Measurements from ENCODE around the gene SNX27.

The SNX27 gene

GRCh38 chr1:151611832-151612500 lies at the start of gene SNX27:
TSS of gene SNX27 (plus strand) at chr1:151612050. CDS start at chr1:151612202, 152 bp downstream.
- in situ Hi-C loops (cut with HindIII; ENCODE audit: low sequenced_read_pairs) = no loop called here

DNA sequence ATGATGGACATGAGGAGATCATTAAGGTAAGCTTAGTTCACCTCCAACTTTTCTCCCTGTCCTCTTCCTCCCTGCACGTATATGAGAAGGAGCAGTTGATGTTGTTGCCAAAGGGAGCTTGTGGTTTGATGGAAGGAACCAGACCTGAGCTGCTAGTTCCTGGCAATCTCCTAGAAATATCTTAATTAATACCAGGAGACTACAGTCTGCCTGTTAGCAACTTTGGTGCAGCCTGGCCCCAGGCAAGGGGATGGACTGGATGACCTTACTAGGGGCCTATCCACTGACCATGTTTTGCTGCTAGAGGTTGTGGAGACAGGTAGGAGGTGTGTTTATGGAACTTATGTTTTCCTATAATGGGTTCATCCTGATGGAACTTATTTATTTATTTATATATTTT lies 49.2 kb upstream of the SNX27 start:
- in situ Hi-C loops (cut with HindIII; ENCODE audit: low sequenced_read_pairs) = no loop called here

DNA sequence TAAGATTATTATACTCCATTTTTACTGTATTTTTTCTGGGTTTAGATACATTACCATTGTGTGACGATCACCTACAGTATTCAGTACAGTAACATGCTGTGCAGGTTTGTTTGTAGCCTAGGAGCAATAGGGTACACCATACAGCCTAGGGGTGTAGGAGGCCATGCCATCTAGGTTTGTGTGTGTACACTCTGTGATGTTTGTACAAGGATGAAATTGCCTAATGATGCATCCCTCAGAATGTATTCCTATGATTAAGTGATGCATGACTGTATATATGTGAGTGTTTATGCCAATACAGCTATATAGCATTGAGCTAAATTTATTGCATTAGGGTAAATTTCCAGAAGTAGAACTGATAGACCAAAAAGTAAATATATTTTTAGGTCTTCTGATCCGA lies 48.5 kb upstream of the SNX27 start:
- in situ Hi-C loops (cut with HindIII; ENCODE audit: low sequenced_read_pairs) = no loop called here

GRCh38 chr1:151565502-151566189 lies 46.2 kb upstream of the SNX27 start:
- in situ Hi-C loops (cut with HindIII; ENCODE audit: low sequenced_read_pairs) = no loop called here

DNA sequence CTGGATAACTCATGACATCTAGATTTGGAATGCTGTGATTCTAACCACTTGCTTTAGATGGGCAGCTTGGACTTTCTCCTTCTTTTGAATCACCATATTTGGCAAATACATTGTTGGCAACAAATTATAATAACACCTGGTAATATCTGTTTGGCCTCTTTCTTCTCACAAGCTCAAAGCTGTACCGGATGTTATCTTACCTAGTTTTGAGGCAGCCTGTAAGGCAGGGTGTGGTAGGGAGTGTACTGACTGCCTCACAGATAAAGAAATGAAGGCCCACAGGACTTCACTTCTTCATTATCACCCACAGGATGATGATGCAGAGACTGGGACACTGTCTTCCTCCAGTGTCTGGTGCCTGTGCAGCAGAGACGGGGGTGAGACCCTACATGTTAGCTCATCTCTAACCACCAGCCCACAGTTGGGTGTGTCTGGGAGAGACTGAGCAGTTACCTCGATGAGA lies 43.2 kb upstream of the SNX27 start:
- in situ Hi-C loops (cut with HindIII; ENCODE audit: low sequenced_read_pairs) = no loop called here

DNA sequence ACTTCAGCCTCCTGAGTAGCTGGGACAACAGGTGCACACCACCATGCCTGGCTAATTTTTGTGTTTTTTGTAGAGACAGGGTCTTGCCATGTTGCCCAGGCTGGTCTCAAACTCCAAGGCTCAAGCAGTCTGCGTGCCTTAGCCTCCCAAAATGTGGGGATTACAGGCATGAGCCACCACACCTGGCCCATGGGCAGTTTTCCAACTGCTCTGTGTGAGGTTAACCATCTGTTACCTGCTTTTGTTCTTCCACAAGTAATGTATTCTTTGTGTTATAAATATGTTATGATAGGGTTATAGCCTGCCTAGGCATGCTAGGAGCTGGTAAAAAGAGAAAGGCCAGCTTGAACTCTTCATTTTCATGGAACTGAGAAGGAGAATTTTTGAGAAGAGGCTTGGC lies 41.0 kb upstream of the SNX27 start:
- in situ Hi-C loops (cut with HindIII; ENCODE audit: low sequenced_read_pairs) = no loop called here

DNA sequence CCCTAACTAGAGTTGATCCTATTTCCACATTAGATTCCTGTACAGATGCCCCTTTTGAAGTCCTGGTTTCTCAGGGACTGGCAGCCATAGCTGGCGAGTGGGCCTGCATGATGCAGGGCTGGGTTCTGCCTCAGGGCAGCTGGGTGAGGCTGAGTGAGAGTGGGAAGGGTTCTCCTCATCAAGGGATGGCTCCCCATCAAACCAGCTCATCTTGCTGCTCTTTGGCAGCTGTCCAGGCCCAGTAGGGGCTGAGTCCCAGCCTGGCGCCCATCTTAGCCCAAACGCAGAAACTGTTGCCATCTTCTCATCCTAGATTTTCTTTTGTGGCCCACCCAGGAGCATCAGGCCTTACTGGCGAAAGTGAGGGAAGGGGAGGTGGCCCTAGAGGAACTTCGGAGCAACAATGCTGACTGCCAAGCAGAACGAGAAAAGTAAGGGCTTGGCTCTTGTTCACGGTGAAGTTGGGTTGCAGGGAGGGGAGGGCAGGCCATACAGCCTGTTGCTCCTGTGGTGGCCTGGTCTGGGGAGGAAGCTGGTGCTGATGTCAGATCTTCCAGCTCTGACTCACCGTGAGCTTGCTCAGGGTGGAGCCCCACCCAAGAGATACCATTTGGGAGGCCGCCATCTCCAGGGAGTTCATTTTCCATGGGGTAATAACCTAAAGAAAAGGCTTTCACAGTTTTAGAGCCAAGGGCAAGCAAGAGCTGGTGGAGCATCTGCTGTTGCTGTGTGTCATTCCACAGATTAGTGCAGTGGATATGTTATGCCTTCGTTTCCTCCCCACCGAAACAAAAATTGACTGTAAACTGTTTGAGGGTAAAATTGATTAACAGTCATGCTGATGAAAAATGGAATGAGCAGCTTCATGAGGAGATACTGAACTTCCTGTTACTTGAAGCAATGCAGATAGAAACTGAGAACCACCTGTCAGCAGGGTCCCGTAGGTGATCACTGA lies 37.0 kb upstream of the SNX27 start:
- in situ Hi-C loops (cut with HindIII; ENCODE audit: low sequenced_read_pairs) = no loop called here

DNA sequence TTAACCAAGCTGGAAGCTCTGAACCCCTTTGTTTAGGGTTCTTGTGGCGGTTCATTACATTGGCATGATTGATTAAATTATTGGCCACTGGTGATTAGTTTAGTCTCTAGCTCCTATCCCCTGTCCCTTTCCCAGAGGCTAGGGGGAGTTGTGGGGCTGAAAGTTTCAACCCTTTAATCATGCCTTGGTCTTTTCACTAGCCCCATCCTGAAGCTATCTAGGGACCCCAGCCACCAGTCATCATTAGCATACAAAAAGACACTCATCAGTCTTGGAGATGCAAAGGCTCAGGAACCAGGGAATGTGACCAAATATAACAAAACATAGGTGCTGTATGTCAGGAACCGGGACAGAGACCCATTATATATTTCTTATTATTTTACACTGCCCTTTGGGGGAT lies 34.7 kb upstream of the SNX27 start:
- in situ Hi-C loops (cut with HindIII; ENCODE audit: low sequenced_read_pairs) = no loop called here

GRCh38 chr1:151578941-151579340 lies 32.9 kb upstream of the SNX27 start:
- in situ Hi-C loops (cut with HindIII; ENCODE audit: low sequenced_read_pairs) = no loop called here

DNA sequence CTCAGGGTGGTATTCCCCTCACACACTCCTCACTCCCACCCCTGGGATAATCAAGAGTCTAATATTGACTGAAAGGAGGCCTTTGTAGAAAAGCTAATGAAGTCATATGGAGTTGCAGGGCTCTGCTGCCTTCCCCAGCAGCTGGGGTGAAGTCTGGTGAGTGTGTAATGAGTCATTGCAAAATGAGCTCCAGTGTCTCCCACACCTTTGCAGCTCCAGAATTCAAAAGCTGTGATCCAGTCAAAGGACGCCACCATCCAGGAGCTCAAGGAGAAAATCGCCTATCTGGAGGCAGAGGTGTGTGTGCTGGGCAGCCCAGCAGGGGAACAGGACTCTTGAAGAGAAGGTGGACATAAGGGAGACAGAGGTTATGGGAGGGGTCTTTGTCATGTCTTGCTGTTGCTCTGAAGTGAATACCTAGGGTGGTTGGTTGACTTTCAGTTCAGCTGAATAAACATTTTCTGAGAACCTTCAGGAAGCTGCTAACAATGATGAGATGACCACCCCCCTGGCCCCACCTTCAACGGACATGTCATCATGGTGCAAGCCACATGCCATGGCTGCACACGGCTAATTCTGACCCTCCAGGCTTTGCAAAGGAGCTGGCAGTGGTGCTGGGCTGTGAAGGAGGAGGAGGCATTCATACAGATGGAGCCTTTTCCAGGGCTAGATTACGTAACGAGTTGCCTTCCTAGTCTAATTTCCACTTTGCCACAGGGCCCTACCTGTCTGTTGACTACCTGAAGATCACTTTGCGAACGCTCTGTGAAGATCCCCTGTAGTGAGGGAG lies 32.2 kb upstream of the SNX27 start:
- in situ Hi-C loops (cut with HindIII; ENCODE audit: low sequenced_read_pairs) = loop anchor here (5.0 kb wide), 3 partner anchors 42 to 143 kb away; partner anchors contain the start of gene RIIAD1

DNA sequence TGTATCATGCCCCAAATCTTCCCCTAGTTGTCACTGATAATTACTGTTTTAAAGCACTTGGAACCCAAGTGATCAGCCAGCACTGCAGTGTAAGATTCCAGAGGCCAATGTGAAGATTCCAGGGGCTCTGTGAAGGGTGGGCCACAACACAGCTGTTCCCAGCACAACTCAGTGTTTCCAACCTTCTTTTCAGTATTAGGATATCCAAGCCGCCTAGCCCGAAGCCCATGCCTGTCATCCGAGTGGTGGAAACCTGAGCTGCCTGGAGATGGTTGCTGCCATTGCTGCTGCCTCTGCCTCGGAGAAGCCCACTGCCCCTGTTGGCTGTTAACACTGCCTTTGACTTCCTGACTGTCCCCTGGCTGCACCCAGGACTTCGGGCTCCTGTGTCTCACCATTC lies 30.4 kb upstream of the SNX27 start:
- in situ Hi-C loops (cut with HindIII; ENCODE audit: low sequenced_read_pairs) = loop anchor here (5.0 kb wide), 3 partner anchors 44 to 141 kb away; partner anchors contain the start of gene RIIAD1

DNA sequence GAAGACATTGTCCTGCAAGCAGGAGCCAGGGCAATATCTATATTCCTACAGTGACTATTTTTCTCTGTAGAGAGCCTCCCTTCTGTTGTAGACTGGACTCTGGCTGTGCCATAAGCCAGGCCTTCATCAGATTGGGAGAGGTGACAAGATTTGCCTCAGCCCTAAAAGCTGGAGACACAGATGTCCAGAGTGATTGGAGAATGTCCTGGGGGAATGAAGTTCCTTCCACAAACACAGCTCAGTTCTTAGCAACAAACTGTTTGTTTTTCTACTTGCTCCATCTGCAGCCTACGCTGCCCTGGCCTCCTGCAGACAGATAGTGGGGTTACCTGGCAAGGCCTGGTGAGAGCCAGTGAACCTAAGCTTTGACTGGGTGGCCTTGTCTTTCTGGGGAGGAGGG lies 29.9 kb upstream of the SNX27 start:
- in situ Hi-C loops (cut with HindIII; ENCODE audit: low sequenced_read_pairs) = loop anchor here (5.0 kb wide), 3 partner anchors 45 to 140 kb away; partner anchors contain the start of gene RIIAD1

DNA sequence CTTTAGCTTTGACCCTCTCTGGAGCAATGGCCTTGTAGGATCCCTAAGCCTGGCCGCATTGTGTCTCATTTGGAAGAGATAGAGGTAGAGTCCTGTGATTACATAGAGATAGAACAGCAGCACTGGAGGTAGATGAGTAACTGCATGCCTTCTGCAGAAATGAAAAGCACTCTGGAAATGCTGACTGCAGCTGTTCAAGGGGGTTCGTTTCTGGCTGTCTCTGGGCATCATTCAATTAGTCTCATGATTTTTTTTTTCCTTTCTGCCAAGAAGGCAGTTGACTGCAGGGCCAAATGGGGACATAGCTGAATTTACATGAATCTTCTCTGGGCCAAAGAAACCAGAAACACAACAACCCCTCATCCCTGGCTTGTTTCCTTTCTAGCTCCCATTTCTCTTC lies 28.1 kb upstream of the SNX27 start:
- in situ Hi-C loops (cut with HindIII; ENCODE audit: low sequenced_read_pairs) = loop anchor here (5.0 kb wide), 3 partner anchors 46 to 139 kb away; partner anchors contain the start of gene RIIAD1

DNA sequence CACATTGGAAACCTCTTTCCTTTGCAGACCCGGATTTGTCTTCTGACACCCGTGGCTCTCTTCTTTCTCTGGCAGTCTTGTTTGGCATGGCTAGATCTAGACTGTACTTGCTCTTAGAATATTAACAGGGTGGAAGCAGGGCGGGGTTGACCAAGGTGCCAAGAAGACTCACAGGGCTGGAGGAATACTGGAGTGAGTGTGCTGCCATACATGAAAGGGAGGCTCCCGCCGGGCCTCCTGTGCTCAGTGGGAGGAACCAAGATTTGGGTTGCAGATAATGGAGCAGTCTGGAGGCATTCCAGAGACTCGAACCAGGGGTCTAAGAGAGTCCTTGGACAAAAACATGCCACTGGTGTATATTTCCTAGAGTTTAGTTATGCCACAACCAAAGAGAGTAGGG lies 27.6 kb upstream of the SNX27 start:
- in situ Hi-C loops (cut with HindIII; ENCODE audit: low sequenced_read_pairs) = loop anchor here (5.0 kb wide), 3 partner anchors 47 to 138 kb away; partner anchors contain the start of gene RIIAD1

GRCh38 chr1:151584780-151585179 lies 27.1 kb upstream of the SNX27 start:
- in situ Hi-C loops (cut with HindIII; ENCODE audit: low sequenced_read_pairs) = loop anchor here (5.0 kb wide), 3 partner anchors 47 to 138 kb away; partner anchors contain the start of gene RIIAD1

- in situ Hi-C loops (cut with HindIII; ENCODE audit: low sequenced_read_pairs) = no loop called here
These were observed 26.2 kb upstream of the SNX27 start for GRCh38 chr1:151585622-151586021.

DNA sequence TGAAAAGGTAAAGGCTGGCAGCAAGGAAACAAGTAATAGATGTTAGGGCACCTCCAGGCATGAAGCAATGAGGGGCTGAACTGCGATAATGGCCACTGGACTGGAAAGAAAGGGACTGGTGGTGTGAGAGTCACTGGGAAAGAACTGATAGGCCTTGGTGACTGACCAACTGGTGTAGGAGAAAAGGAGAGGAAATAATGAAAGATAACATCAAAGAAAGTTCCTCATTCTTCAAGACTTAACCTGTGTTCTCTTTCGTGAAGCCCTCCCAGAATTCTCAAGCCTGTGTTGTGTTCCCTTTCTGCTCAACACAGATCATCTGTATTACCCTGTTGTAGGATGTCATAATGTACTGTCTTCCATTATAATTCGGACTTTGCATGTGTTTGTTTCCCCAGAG lies 20.9 kb upstream of the SNX27 start:
- in situ Hi-C loops (cut with HindIII; ENCODE audit: low sequenced_read_pairs) = no loop called here

DNA sequence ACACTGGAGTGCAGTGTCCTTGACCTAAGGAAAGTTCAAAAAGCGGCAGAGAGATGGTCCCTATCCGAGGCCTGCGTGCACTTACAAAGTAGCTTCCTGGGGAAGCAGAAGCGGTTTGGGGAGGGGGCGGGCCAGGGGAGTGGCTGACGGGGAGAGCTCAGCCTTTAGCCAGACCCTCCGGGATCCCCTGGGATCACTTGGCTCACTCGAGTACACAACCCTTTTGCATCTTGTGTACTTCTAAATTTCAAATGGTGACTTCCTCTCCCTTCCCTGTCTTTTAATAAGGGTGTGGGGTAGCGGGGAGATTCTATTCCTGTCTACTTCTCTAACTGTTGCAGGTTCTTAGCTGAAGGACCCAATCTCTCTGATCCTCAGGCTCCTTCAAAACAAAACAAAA lies 18.1 kb upstream of the SNX27 start:
- in situ Hi-C loops (cut with HindIII; ENCODE audit: low sequenced_read_pairs) = no loop called here

DNA sequence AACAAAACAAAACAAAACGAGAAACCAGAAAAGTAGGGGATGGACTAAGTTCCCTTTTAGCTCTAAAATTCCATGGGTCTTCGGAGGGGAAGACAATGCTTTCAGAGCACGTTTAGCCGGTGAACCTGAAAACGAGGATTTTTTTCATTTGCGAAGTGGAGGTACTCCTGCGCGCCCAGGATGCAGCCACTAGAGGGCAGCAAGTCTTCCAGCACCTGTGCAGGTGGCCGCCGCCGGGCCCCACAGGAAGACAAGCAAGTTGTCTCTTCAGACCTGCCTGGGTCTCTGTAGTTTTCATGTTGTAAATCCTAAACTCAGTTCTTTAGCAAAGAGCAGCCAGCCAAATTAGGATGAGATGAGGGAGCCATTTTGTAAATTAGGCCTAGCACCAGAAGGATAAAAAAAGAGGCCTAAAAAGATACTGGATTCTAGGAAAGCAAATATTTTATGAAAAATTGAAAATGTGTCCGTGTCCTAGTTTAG lies 17.7 kb upstream of the SNX27 start:
- in situ Hi-C loops (cut with HindIII; ENCODE audit: low sequenced_read_pairs) = no loop called here

Data from endothelial cell of hepatic sinusoid (primary cell).